Parathyroid adenoma (tissue), 2 donors: ENCODE measurements around the gene RMRP.

Source experiments
- H2AFZ ChIP-seq: fragments of 300-600 bp; sonication (generic); one replicate; pipeline ENCODE4 v1.7.0; 2017; ENCODE audit warnings: antibody characterized with exemption, mild to moderate bottlenecking
- H3K27ac ChIP-seq: fragments of 300-600 bp; sonication (generic); one replicate; pipeline ENCODE4 v1.7.0; 2017
- H3K27me3 ChIP-seq: fragments of 300-600 bp; sonication (generic); one replicate; pipeline ENCODE4 v1.7.0; 2017; ENCODE audit warnings: low read length; ENCODE audit not compliant: control insufficient read depth, insufficient read depth
- H3K36me3 ChIP-seq: fragments of 300-600 bp; sonication (generic); one replicate; pipeline ENCODE4 v1.7.0; 2017; ENCODE audit warnings: low read length; ENCODE audit not compliant: control insufficient read depth, insufficient read depth
- H3K4me1 ChIP-seq: fragments of 300-600 bp; sonication (generic); one replicate; pipeline ENCODE4 v1.7.0; 2017; ENCODE audit warnings: control low read depth
- H3K4me2 ChIP-seq: fragments of 300-600 bp; sonication (generic); one replicate; pipeline ENCODE4 v1.7.0; 2017; ENCODE audit warnings: low read length
- H3K4me3 ChIP-seq: fragments of 300-600 bp; sonication (generic); one replicate; pipeline ENCODE4 v1.7.0; 2017; ENCODE audit warnings: low read depth, low read length
- H3K79me2 ChIP-seq: fragments of 300-600 bp; sonication (generic); one replicate; pipeline ENCODE4 v1.7.0; 2017; ENCODE audit warnings: control low read depth
- H3K9ac ChIP-seq: fragments of 300-600 bp; sonication (generic); one replicate; pipeline ENCODE4 v1.7.0; 2017; ENCODE audit warnings: mild to moderate bottlenecking
- H3K9me3 ChIP-seq: fragments of 300-600 bp; sonication (generic); one replicate; pipeline ENCODE4 v1.7.0; 2017; ENCODE audit warnings: low read length; ENCODE audit not compliant: control insufficient read depth
- CTCF ChIP-seq: fragments of 300-600 bp; sonication (generic); IDR thresholded peaks from one replicate; pipeline ENCODE4 v1.7.0; 2017; ENCODE audit warnings: antibody characterized with exemption, mild to moderate bottlenecking
- donor health status: primary hyperparathyroidism.

RMRP gene

GRCh38 chr9:35669331-35670145, 11.7 kb upstream of the RMRP start:
- Histone ChIP-seq H2AFZ (peak overlapping the region; percentile 54), H3K4me2 (no peak overlapping the region), H3K27ac (no peak overlapping the region), H3K27me3 (no peaks in the 10 kb centered on the region), H3K9me3 (no peaks in the 10 kb centered on the region), H3K9ac (no peak overlapping the region), H3K79me2 (no peaks in the 10 kb centered on the region), H3K36me3 (no peaks in the 10 kb centered on the region), H3K4me1 (peaks cover 7% of the 10 kb centered on the region), H3K4me3 (no peak overlapping the region)
- no peak for TF ChIP-seq CTCF

GRCh38 chr9:35667939-35668338, 10.1 kb upstream of the RMRP start:
- H3K9ac ChIP-seq, result no peak overlapping the region
- H3K79me2 ChIP-seq, result no peaks in the 10 kb centered on the region
- no peak overlapping the region for H3K27ac ChIP-seq

GRCh38 chr9:35666549-35666948, 8.7 kb upstream of the RMRP start:
- no peak overlapping the region for H2AFZ ChIP-seq
- H3K4me2 ChIP-seq, result no peak overlapping the region
- TF ChIP-seq CTCF, result no peak
- H3K79me2 ChIP-seq, result no peaks in the 10 kb centered on the region
- no peaks in the 10 kb centered on the region for H3K36me3 ChIP-seq
- no peaks in the 10 kb centered on the region for H3K27me3 ChIP-seq
- no peaks in the 10 kb centered on the region for H3K4me1 ChIP-seq
- H3K9ac ChIP-seq, result no peak overlapping the region
- H3K27ac ChIP-seq, result no peak overlapping the region
- H3K4me3 ChIP-seq, result no peak overlapping the region
- no peaks in the 10 kb centered on the region for H3K9me3 ChIP-seq

More at GRCh38 chr9:35667939-35668338, 10.1 kb upstream of the RMRP start:
- Histone ChIP-seq H3K9me3 (no peaks in the 10 kb centered on the region), H3K4me2 (no peak overlapping the region), H3K36me3 (no peaks in the 10 kb centered on the region), H2AFZ (no peak overlapping the region), H3K27me3 (no peaks in the 10 kb centered on the region), H3K4me1 (peaks cover under 1% of the 10 kb centered on the region), H3K4me3 (no peak overlapping the region)
- TF ChIP-seq CTCF, result no peak

- no peaks in the 10 kb centered on the region for H3K36me3 ChIP-seq
- no peak overlapping the region for H3K9ac ChIP-seq
- H3K4me2 ChIP-seq, result no peak overlapping the region
- H3K79me2 ChIP-seq, result no peaks in the 10 kb centered on the region
- no peak overlapping the region for H3K4me3 ChIP-seq
- no peaks in the 10 kb centered on the region for H3K9me3 ChIP-seq
- no peaks in the 10 kb centered on the region for H3K27me3 ChIP-seq
- H3K4me1 ChIP-seq, result no peaks in the 10 kb centered on the region
- no peak overlapping the region for H3K27ac ChIP-seq
- no peak overlapping the region for H2AFZ ChIP-seq
- no peak for TF ChIP-seq CTCF
Observed at GRCh38 chr9:35666045-35666444, 8.2 kb upstream of the RMRP start.

- no peaks in the 10 kb centered on the region for H3K4me1 ChIP-seq
- peak overlapping the region; percentile 83 for H2AFZ ChIP-seq
- TF ChIP-seq CTCF, result no peak
- peak overlapping the region; percentile 94 for H3K4me2 ChIP-seq
- H3K27ac ChIP-seq, result no peak overlapping the region
- H3K9me3 ChIP-seq, result no peaks in the 10 kb centered on the region
- no peaks in the 10 kb centered on the region for H3K36me3 ChIP-seq
- H3K79me2 ChIP-seq, result no peaks in the 10 kb centered on the region
- H3K4me3 ChIP-seq, result peak overlapping the region; percentile 56
- no peak overlapping the region for H3K9ac ChIP-seq
- H3K27me3 ChIP-seq, result no peaks in the 10 kb centered on the region
Observed at GRCh38 chr9:35665471-35665818, 7.6 kb upstream of the RMRP start.
